ENCODE results near the gene UBA5. TPM values are rescaled to one million over a fixed set of nuclear protein-coding genes. Genes with fewer than 3 reads are reported as not detected.

The UBA5 gene
- polyA plus RNA-seq, 1 donor (not counting 4 experiments of a cell fraction or from before 2014, with no cell fraction given), result 48.0 TPM

- Histone ChIP-seq H3K4me2 (ENCODE audit: control insufficient read depth, extremely low read depth, insufficient read depth, low read depth, low read length) (no peak overlapping the region), H3K27me3 (ENCODE audit: control insufficient read depth, extremely low read depth, insufficient read depth, low read length) (no peaks in the 10 kb centered on the region), H3K36me3 (ENCODE audit: control insufficient read depth in 2 of 2, extremely low read depth in 1 of 2, insufficient read depth in 2 of 2, low read length in 2 of 2) (peaks cover 0 to 1% of the 10 kb centered on the region in 2 experiments), H3K4me3 (ENCODE audit: control insufficient read depth in 2 of 3, extremely low read depth in 1 of 3, insufficient read depth in 2 of 3, low read depth in 1 of 3, low read length in 3 of 3) (no peak overlapping the region), H3K4me1 (ENCODE audit: control insufficient read depth, extremely low read depth, insufficient read depth, low read length) (no peaks in the 10 kb centered on the region), H3K9me1 (ENCODE audit: control insufficient read depth, extremely low read depth, insufficient read depth, low read length) (no peaks in the 10 kb centered on the region), H3K27ac (ENCODE audit: control insufficient read depth, insufficient read depth, low read length) (no peak overlapping the region), H3K9ac (ENCODE audit: control insufficient read depth, extremely low read depth, insufficient read depth, low read length) (no peak overlapping the region), H2AFZ (ENCODE audit: control insufficient read depth, low read length) (no peak overlapping the region), H3K79me2 (ENCODE audit: control insufficient read depth, insufficient read depth, low read length) (no peaks in the 10 kb centered on the region), H4K20me1 (ENCODE audit: control insufficient read depth, extremely low read depth, insufficient read depth, low read length) (no peaks in the 10 kb centered on the region), H3K9me3 (ENCODE audit: control insufficient read depth, low read depth, low read length) (no peaks in the 10 kb centered on the region)
- no peak for DNase-seq (ENCODE audit: low read depth, low spot score)
- TF ChIP-seq EZH2 (IDR thresholded peaks at IDR 0.05; ENCODE audit: low read length) (no peak), CTCF (optimal IDR thresholded peaks at IDR 0.05 in 1 of 3, IDR thresholded peaks at IDR 0.05 in 1 of 3, conservative IDR thresholded peaks at IDR 0.05 in 1 of 3; ENCODE audit: extremely low read depth in 1 of 3, insufficient read depth in 2 of 3, low read length in 3 of 3) (no peak)
- dilution Hi-C loops (cut with MboI; ENCODE audit: extremely low pct_ligation_motif_present, low sequenced_read_pairs), result no loop called here
- FAIRE-seq, result no peak
Measured at GRCh38 chr3:132615881-132616280, 44.2 kb upstream of the UBA5 start.

GRCh38 chr3:132616780-132617179 is 43.3 kb upstream of the UBA5 start:
- Histone ChIP-seq H3K79me2 (ENCODE audit: control insufficient read depth, insufficient read depth, low read length) (no peaks in the 10 kb centered on the region), H3K27me3 (ENCODE audit: control insufficient read depth, extremely low read depth, insufficient read depth, low read length) (no peaks in the 10 kb centered on the region), H3K9me3 (ENCODE audit: control insufficient read depth, low read depth, low read length) (no peaks in the 10 kb centered on the region), H3K4me1 (ENCODE audit: control insufficient read depth, extremely low read depth, insufficient read depth, low read length) (no peaks in the 10 kb centered on the region), H3K27ac (ENCODE audit: control insufficient read depth, insufficient read depth, low read length) (no peak overlapping the region), H3K4me3 (ENCODE audit: control insufficient read depth in 2 of 3, extremely low read depth in 1 of 3, insufficient read depth in 2 of 3, low read depth in 1 of 3, low read length in 3 of 3) (no peak overlapping the region), H3K4me2 (ENCODE audit: control insufficient read depth, extremely low read depth, insufficient read depth, low read depth, low read length) (no peak overlapping the region), H3K36me3 (ENCODE audit: control insufficient read depth in 2 of 2, extremely low read depth in 1 of 2, insufficient read depth in 2 of 2, low read length in 2 of 2) (peaks cover 0 to 1% of the 10 kb centered on the region in 2 experiments), H3K9ac (ENCODE audit: control insufficient read depth, extremely low read depth, insufficient read depth, low read length) (no peak overlapping the region), H3K9me1 (ENCODE audit: control insufficient read depth, extremely low read depth, insufficient read depth, low read length) (no peaks in the 10 kb centered on the region), H4K20me1 (ENCODE audit: control insufficient read depth, extremely low read depth, insufficient read depth, low read length) (no peaks in the 10 kb centered on the region), H2AFZ (ENCODE audit: control insufficient read depth, low read length) (no peak overlapping the region)
- TF ChIP-seq EZH2 (IDR thresholded peaks at IDR 0.05; ENCODE audit: low read length) (no peak), CTCF (optimal IDR thresholded peaks at IDR 0.05 in 1 of 3, IDR thresholded peaks at IDR 0.05 in 1 of 3, conservative IDR thresholded peaks at IDR 0.05 in 1 of 3; ENCODE audit: extremely low read depth in 1 of 3, insufficient read depth in 2 of 3, low read length in 3 of 3) (no peak)
- DNase-seq (ENCODE audit: low read depth, low spot score) (no peak), FAIRE-seq (no peak)
- dilution Hi-C loops (cut with MboI; ENCODE audit: extremely low pct_ligation_motif_present, low sequenced_read_pairs), result no loop called here

Data from keratinocyte (primary cell).